ENCODE data around the gene BEND3.

BEND3 gene

GRCh38 chr6:107128577-107128976 is 13.3 kb upstream of the BEND3 start:
- TF ChIP-seq CTCF (IDR thresholded peaks at IDR 0.05; ENCODE audit: low read depth, low read length), result no peak
- no peak overlapping the region for H3K4me3 ChIP-seq (replicated peaks in 1 of 2; ENCODE audit: low read depth in 2 of 2, low read length in 2 of 2)
- DNase-seq (ENCODE audit: low read depth in 2 of 2), result peak; percentile 20 to 32

- peak; percentile 72 to 75 for DNase-seq (ENCODE audit: low read depth in 2 of 2)
- H3K4me3 ChIP-seq (replicated peaks in 1 of 2; ENCODE audit: low read depth in 2 of 2, low read length in 2 of 2), result no peak overlapping the region
- TF ChIP-seq CTCF (IDR thresholded peaks at IDR 0.05; ENCODE audit: low read depth, low read length), result no peak
Observed at GRCh38 chr6:107128175-107128574, 12.9 kb upstream of the BEND3 start.

- H3K4me3 ChIP-seq (replicated peaks in 1 of 2; ENCODE audit: low read depth in 2 of 2, low read length in 2 of 2), result no peak overlapping the region
- no peak for TF ChIP-seq CTCF (IDR thresholded peaks at IDR 0.05; ENCODE audit: low read depth, low read length)
- DNase-seq (ENCODE audit: low read depth in 2 of 2), result no peak
Observed at GRCh38 chr6:107125771-107126170, 10.5 kb upstream of the BEND3 start.

DNA sequence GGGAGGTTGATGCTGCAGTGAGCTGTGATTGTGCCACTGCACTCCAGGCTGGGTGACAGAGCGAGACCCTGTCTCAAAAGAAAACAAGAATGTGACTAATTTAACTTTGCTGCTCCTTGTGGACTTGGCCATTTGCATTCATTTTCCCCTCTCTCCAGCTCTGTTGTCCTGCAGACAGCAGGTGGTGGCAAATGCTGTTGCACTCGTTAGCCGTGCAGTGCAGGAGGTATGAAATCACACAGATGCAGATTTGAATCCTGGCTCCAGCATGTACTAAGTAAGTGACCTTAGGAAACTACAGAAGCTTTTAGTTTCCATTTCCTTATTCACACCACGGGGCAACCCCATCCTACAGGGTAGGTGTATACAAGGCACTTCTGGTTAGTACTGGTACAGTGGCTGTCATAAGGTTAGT is 9.6 kb upstream of the BEND3 start:
- no peak overlapping the region for H3K4me3 ChIP-seq (replicated peaks in 1 of 2; ENCODE audit: low read depth in 2 of 2, low read length in 2 of 2)
- TF ChIP-seq CTCF (IDR thresholded peaks at IDR 0.05; ENCODE audit: low read depth, low read length), result no peak
- no peak for DNase-seq (ENCODE audit: low read depth in 2 of 2)

DNA sequence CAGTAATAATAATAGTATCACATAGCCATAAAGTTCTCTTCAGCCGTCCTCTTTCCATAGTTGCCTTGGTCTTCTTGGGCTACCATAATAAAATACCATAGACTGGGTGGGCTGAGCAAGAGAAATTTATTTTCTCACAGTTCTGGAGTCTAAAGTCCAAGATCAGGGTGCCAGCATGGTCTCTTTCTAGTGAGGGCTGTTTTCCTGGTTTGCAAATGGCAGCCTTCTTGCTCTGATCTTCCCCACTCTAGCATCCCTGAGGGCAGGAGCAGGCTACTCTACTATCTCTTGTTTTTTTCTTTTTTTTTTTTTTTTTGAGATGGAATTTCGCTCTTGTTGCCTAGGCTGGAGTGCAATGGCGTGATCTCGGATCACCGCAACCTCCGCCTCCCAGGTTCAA is 8.2 kb upstream of the BEND3 start:
- no peak for TF ChIP-seq CTCF (IDR thresholded peaks at IDR 0.05; ENCODE audit: low read depth, low read length)
- no peak for DNase-seq (ENCODE audit: low read depth in 2 of 2)
- no peak overlapping the region for H3K4me3 ChIP-seq (replicated peaks in 1 of 2; ENCODE audit: low read depth in 2 of 2, low read length in 2 of 2)

- DNase-seq (ENCODE audit: low read depth in 2 of 2), result no peak
- H3K4me3 ChIP-seq (replicated peaks in 1 of 2; ENCODE audit: low read depth in 2 of 2, low read length in 2 of 2), result no peak overlapping the region
- TF ChIP-seq CTCF (IDR thresholded peaks at IDR 0.05; ENCODE audit: low read depth, low read length), result no peak
Observed at GRCh38 chr6:107122748-107123147, 7.4 kb upstream of the BEND3 start.

GRCh38 chr6:107121964-107122495 is 6.7 kb upstream of the BEND3 start:
- no peak for TF ChIP-seq CTCF (IDR thresholded peaks at IDR 0.05; ENCODE audit: low read depth, low read length)
- H3K4me3 ChIP-seq (replicated peaks in 1 of 2; ENCODE audit: low read depth in 2 of 2, low read length in 2 of 2), result no peak overlapping the region
- DNase-seq (ENCODE audit: low read depth in 2 of 2), result no peak
